ENCODE measurements around the gene GREM1. TPM values are rescaled to one million over a fixed set of nuclear protein-coding genes. Genes with fewer than 3 reads are reported as not detected.

Gene GREM1
- polyA plus RNA-seq, 4 donors, result 0.23 to 7.2 (median 0.26) TPM

DNA sequence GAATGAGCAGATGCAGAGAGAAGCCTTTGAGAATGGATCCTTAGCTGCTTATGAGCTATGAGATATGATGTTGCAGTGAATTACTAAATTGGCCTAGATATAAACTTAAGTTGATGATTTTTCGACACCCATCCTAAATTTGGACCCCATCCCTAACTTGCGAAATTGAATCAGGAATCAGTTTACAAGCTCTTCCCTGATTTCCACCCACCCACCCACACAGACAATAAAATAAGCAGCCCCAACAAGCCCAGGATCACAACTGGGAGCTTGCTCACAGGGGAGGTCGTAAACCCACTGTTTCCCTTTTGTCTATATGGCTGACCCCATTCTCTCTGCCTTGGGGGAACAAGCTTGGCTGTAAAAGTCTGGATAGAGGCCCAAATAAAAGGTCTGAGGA is 57.3 kb downstream of the GREM1 start:
- no peak for DNase-seq (ENCODE audit: low read depth in 4 of 4, low spot score in 2 of 4)

DNA sequence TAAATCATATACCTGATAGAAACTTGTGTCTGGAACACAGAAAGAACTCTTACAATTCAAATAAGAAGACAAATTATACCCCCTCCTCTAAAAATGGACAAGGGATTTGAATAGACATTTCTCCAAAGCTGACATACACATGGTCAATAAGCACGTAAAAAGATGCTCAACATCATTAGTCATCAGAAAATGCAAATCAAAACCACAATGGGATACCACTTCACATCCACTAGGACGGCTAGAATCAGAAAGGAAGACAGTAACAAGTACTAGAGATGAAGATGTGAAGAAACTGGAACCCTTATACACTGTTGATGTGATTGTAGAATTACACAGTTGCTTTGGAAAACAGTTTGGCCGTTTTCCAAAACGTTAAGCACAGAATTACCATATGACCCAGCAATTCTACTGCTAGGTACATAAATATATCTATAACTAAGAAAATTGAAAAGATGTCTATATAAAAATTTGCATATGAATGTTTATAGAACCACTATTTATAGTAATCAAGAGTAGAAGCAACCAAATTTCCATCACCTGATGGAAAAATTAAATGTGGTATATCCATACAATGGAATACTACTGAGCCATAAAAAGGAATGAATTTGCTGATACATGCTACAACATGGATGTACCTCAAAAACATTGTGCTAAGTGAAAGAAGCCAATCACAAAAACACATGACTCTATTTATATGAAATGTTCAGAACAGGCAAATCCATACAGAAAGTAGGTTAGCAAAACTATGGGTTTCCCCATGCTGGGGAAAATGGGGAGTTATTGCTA is 60.8 kb downstream of the GREM1 start:
- DNase-seq (ENCODE audit: low read depth in 4 of 4, low spot score in 2 of 4), result no peak

DNA sequence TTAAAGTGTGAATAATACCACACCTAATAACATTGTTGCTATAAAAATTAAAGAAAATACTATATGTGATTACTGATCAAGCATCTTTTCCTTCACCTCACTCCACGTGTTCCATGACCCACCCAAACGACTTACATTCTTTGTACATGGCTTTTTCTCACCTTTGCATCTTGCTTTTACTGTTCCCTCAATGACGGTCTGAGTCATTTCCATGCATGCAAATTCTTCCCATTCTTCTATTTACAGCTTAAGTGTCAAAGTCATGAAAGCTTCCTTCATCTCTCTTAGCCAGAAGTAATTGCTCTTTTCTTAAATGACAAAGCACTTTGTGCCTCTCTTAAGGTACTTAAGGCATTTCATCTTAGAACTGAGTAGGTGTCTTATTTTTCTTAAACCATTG is 64.0 kb downstream of the GREM1 start:
- DNase-seq (ENCODE audit: low read depth in 4 of 4, low spot score in 2 of 4), result no peak

DNA sequence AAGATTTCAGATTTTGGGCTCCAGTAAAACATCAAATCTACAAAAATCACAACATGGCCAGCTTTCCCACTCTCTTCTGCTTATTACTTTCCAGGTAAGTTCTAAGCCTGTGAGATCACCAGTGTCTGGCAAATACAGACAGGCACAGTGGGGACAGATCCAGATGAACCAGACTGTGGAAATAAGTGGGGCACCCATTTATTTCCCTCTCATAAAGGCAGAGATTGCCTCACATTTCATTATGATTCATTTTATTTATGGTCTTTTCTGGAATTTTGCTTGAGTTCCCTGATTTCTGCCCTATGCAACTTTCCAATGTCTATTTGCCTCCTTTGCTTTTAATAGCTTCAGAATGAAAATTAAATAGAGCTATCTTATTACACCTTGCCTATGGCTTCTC is 66.8 kb downstream of the GREM1 start:
- DNase-seq (ENCODE audit: low read depth in 4 of 4, low spot score in 2 of 4), result no peak

DNA sequence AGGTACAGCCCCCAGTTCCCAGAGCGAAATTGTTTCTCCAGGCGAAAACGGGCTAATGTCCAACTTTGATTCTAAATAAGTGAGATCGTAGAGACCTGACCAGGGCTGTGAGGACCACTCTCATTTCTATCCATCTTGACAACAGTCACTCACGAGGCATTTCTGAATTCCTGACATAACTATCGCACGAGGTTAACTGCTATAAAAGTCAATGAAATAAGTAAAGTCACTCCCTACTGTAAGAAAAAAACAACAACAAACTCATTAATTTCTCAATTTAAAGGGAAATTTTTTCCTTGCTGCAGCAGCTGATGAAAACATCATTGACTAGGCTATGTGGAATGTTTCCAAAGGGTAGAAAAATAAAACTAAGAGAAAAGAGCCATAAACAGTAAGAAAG is 69.1 kb downstream of the GREM1 start:
- no peak for DNase-seq (ENCODE audit: low read depth in 4 of 4, low spot score in 2 of 4)

DNA sequence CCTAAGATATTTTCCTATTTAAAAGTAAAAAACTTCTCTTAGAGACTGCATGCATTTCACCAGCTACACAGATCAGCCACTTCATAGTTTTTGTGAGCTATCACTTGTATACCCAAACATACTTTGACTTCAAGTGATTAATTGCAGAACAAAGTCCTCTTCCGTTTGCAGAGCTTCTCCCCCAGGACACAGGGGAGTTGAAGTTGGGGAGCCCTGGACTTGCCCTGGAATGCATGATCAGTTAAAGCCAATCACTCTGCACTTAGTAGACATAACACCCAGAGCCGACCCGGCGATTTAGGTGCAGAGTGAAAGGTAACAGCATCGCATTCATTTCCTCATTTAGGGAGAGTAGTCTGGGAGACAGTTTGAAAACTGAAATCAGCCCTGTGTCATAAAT is 70.1 kb downstream of the GREM1 start:
- no peak for DNase-seq (ENCODE audit: low read depth in 4 of 4, low spot score in 2 of 4)

DNA sequence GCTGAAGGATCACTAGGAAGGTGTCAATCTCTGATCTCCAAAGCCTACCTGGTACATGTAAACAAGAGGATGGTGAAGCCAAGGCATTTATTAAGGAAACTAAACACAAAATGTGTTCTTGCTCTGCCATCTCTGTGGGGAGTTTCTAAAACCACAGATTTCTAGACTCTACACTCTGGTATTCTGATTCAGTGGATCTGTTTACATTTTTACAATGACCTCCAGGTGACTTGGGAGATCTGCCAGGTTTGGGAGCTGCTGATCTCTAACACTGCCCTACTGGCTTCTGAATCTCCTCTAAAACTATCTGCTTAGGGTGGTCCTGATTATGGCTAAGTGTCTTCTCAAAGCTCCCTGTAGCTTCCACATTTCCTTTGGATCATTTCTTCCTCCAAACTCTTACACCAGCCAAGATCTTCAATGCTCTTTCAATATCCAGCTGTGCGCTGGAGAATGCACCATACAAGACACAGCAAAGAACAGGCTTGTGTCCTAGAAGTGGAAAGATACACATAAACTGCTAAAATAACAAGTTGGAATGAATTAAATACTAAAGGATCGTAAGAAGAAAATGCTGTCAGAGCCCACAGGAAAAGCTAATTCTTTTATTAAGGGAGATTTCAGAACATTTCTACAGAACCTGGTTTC is 72.7 kb downstream of the GREM1 start:
- DNase-seq (ENCODE audit: low read depth in 4 of 4, low spot score in 2 of 4), result no peak

DNA sequence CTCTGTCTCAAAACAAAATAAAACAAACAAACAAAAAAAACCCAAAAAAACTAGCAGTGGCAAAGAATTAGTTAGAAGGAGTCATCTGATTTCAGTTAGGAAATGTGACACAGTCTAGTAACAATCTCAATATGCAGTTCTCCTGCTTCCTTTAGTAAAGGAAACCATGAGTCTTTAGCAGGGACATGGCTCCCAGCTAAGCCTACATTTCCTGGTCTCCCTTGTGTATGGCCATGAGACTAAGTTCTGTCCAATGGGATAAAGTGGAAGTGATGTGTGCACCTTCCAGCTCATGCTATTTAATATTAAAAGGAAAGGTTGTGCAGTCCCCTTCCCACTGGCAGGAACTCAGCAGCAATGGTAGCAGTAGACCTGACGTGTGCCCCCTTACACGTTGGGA is 74.6 kb downstream of the GREM1 start:
- DNase-seq (ENCODE audit: low read depth in 4 of 4, low spot score in 2 of 4), result no peak

Other genes with a start within 250 kb of the GREM1 start
- gene GOLGA8N, start 124.5 kb upstream of the GREM1 start, polyA plus RNA-seq (ENCODE audit: insufficient read length in 4 of 4), result 10 to 100 TPM; 11.6 to 36.4 (median 23.1) TPM
- gene ARHGAP11A, start 102.5 kb upstream of the GREM1 start, polyA plus RNA-seq (ENCODE audit: insufficient read length in 4 of 4), result 10 to 100 TPM; 31.3 to 40.3 (median 34.5) TPM
- 10 to 100 TPM; 16.3 to 23.9 (median 20.9) TPM for gene SCG5, start 76.3 kb upstream of the GREM1 start, polyA plus RNA-seq (ENCODE audit: insufficient read length in 4 of 4)

All from left renal cortex interstitium (tissue), 4 donors.